Aorta (tissue), 5 donors: ENCODE measurements around the gene S100A7. TPM values are rescaled to one million over a fixed set of nuclear protein-coding genes. Genes with fewer than 3 reads are reported as not detected.

ENCODE experiments used
- ATAC-seq: fragments of 200-7000 bp; cut with Tn5 transposase; one replicate; pipeline ENCODE4 v1.9.1; 2022; ENCODE audit warnings: moderate library complexity; ENCODE audit not compliant: low FRiP score
- DNase-seq, 2 donors: peaks; one replicate each; pipeline ENCODE4 v3.0.0-alpha.2; 2020
- H3K27ac ChIP-seq, 2 donors: one replicate each; pipeline ENCODE4 v1.5.1; 2013; ENCODE audit warnings: low read length in 2 of 2, mild to moderate bottlenecking in 2 of 2, moderate library complexity in 2 of 2, control low read depth in 1 of 2, inconsistent platforms in 1 of 2, low read depth in 1 of 2
- H3K27me3 ChIP-seq, 2 donors: one replicate each; pipeline ENCODE4 v1.6.1; 2013; ENCODE audit warnings: control low read depth in 1 of 2, low read length in 1 of 2, mild to moderate bottlenecking in 1 of 2, moderate library complexity in 1 of 2; ENCODE audit not compliant: insufficient read depth in 2 of 2, control insufficient read depth in 1 of 2
- H3K36me3 ChIP-seq, 2 donors: one replicate each; pipeline ENCODE4 v1.6.1; 2013; ENCODE audit warnings: control low read depth in 1 of 2, low read length in 1 of 2, mild to moderate bottlenecking in 1 of 2; ENCODE audit not compliant: insufficient read depth in 2 of 2, control insufficient read depth in 1 of 2
- H3K4me1 ChIP-seq, 2 donors: one replicate each; pipeline ENCODE4 v1.6.1; 2013; ENCODE audit warnings: low read length in 2 of 2, control low read depth in 1 of 2, mild to moderate bottlenecking in 1 of 2, moderate library complexity in 1 of 2; ENCODE audit not compliant: insufficient read depth in 2 of 2, control insufficient read depth in 1 of 2
- H3K4me3 ChIP-seq, 2 donors: one replicate each; pipeline ENCODE4 v1.5.1; 2013; ENCODE audit warnings: low read length in 2 of 2, control low read depth in 1 of 2, mild to moderate bottlenecking in 1 of 2
- H3K9me3 ChIP-seq: one replicate; pipeline ENCODE4 v1.6.1; 2013; ENCODE audit warnings: mild to moderate bottlenecking, low read length; ENCODE audit not compliant: control insufficient read depth
- WGBS, 2 donors: extraction: QIAGEN DNeasy Blood & Tissue Kit; methylation state at CpG; one replicate each; pipeline ENCODE4 v1.1.7; 2013; 5-methylcytosine and 5-hydroxymethylcytosine counted together
- intact Hi-C, 2 donors: fragments of 100-400 bp; cut with DNase I; formaldehyde crosslinking; loops; one replicate each; pipeline versions ENCODE4 v1.14.2 to v1.15.0; 2022
- polyA plus RNA-seq, 2 donors: library from polyadenylated mRNA; stranded (reverse); fragments of 200-250 nt; gene quantifications; one replicate each; pipeline ENCODE4 v1.2.3, GENCODE V29; 2013
- total RNA-seq, 2 donors: library from RNA; stranded (reverse); fragmentation: NEBNext Ultra II Directional; extraction: Animal tissue kit (Norgen Biotek cat#: 25700); gene quantifications; one replicate each; pipeline ENCODE4 v1.2.1, GENCODE V29; 2021
- donor health status: healthy with polysubstance abuse.
- donor health status: Bipolar disorder and iron deficiency.
- donor health status: DM: no; HTN: no; CAD: no.
- donor health status: DM: no; HTN: no; CAD: no.
- donor health status: DM: yes; HTN: yes; CAD: no.

Gene S100A7
- total and polyA plus RNA-seq, 4 donors: not detected

DNA sequence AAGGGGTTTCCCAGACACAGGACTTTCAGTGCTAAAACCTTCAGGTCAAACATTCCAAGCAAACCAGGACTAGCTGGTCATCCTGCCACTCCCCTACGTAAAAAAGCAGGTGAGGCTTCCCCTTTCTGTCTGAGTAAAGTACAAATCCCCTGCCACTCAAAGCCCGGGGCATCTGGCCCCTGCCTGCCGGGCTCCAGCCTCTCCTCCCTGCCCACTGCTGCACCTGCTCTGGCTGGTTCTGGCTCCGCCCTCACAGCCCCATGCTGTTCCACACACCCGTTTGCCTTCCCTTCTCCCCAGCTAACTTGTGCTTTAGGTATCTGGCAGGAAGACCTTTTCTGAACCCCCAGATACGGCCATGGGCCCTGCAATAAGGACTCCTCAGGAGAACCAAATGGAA is 23.3 kb upstream of the S100A7 start:
- intact Hi-C loops: no loop called here
- Histone ChIP-seq H3K9me3 (no peaks in the 10 kb centered on the region), H3K27ac (no peak overlapping the region), H3K4me1 (no peaks in the 10 kb centered on the region), H3K27me3 (no peaks in the 10 kb centered on the region), H3K36me3 (no peaks in the 10 kb centered on the region), H3K4me3 (no peak overlapping the region)
- 72 to 87% methylated on average over 6 of the region's 6 CpGs for WGBS, 2 donors
- ATAC-seq (no peak), DNase-seq (no peak)

DNA sequence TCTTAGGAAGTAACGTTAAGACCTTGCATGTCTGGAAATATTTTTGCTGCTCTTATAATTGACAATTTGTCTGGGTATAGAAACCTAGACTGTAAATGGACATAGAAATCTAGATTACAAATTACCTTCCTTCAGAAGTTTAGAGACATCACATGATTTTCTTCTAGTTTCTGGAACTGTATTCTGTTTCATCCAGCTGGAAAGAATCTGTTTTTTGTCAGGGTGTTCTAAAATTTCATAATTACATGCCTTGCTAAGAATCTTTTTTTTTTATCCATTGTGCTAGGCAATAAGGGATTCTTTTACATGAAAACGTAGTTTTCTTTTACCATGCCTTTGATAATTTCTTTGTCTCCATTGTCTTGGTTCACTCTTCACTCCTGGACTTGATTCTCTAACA is 20.7 kb upstream of the S100A7 start:
- DNase-seq (no peak), ATAC-seq (no peak)
- no peaks in the 10 kb centered on the region for H3K27me3 ChIP-seq
- no peaks in the 10 kb centered on the region for H3K9me3 ChIP-seq
- intact Hi-C loops: no loop called here
- WGBS, 2 donors: 8 to 17% methylated on average over 2 of the region's 2 CpGs
- H3K27ac ChIP-seq: no peak overlapping the region
- no peak overlapping the region for H3K4me3 ChIP-seq
- H3K4me1 ChIP-seq: no peaks in the 10 kb centered on the region
- no peaks in the 10 kb centered on the region for H3K36me3 ChIP-seq

DNA sequence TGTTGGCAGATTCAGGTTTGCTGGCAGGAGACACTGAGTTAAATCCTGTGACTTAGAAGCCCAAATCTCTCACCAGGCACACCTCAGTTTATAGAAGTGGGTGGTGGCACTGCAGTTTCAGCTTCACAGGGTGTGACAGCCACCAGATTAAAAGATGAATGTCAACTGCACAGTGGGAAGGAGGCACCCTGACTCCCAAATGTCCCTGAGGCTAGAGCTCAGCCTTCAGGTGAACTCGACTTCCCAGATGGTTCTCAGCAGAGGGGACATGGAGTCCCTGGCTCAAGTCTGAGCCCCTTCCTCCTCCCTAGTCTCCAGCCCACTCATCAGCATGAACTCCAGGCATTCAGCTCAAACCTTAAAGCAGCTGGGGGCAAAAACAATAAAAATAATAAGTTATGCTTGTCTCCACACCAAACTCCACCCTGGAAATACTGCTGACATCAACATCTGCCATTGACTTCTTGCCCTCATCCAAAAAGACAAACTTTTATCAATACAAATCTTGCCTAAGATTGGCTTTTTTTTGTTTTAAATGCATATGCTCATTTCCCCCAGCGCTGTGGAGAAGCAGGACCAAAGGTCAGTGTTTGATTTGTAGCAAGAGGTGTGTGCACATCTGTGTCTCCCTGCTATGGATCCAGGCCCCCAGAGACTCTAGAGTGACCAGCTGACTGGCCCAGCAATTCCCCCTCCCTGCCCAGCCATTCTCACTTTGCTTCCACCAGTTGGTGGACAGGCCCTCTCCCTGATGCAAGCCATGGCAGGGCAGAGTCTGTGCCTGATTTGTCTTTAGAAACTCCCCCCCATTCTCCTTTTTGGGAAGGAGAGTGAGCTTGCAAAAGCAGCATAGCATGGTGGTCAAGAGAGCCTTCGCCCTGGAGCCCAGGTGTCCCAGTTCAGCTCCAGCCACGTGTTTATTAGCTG is 18.5 kb upstream of the S100A7 start:
- WGBS, 2 donors: 83 to 84% methylated on average over 4 of the region's 4 CpGs
- DNase-seq (no peak), ATAC-seq (no peak)
- H3K36me3 ChIP-seq: no peaks in the 10 kb centered on the region
- H3K4me1 ChIP-seq: no peaks in the 10 kb centered on the region
- H3K9me3 ChIP-seq: no peaks in the 10 kb centered on the region
- no peak overlapping the region for H3K27ac ChIP-seq
- H3K4me3 ChIP-seq: no peak overlapping the region
- H3K27me3 ChIP-seq: no peaks in the 10 kb centered on the region
- intact Hi-C loops: no loop called here

DNA sequence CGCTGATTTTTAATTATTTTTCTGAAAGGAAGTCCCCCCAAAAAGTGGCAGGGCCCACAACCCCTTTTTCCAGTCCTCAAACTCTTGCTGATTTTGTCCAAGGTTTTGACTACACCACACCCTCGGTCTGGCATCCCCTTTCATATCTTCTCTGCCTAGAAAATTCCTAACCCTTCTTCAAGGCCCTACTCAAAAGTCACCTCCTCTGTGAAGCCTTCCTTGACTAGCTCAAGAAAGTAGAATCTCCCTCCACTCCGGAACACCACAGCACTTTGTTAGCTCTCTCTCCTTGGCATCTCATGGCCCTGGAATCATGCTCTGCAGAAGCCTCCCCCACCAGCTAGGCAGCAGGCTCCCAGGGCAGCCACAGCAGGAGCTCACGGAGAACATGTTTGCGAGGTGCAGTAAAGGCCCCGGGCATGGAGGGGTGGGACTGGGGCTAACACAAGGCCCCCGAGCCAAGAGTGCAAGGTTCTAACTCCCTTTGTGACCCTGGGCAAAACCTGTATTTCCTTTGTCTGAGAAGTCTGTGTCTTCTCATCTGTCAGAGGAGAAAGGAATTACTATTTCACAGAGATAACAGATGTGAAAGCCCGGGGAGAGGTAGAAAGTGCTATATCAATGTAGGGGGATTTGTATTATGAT is 17.7 kb upstream of the S100A7 start:
- Histone ChIP-seq H3K27ac (no peak overlapping the region), H3K9me3 (no peaks in the 10 kb centered on the region), H3K36me3 (no peaks in the 10 kb centered on the region), H3K4me3 (no peak overlapping the region), H3K4me1 (no peaks in the 10 kb centered on the region), H3K27me3 (no peaks in the 10 kb centered on the region)
- no peak for DNase-seq
- intact Hi-C loops: no loop called here
- WGBS, 2 donors: 53 to 60% methylated on average over 8 of the region's 8 CpGs
- no peak for ATAC-seq

DNA sequence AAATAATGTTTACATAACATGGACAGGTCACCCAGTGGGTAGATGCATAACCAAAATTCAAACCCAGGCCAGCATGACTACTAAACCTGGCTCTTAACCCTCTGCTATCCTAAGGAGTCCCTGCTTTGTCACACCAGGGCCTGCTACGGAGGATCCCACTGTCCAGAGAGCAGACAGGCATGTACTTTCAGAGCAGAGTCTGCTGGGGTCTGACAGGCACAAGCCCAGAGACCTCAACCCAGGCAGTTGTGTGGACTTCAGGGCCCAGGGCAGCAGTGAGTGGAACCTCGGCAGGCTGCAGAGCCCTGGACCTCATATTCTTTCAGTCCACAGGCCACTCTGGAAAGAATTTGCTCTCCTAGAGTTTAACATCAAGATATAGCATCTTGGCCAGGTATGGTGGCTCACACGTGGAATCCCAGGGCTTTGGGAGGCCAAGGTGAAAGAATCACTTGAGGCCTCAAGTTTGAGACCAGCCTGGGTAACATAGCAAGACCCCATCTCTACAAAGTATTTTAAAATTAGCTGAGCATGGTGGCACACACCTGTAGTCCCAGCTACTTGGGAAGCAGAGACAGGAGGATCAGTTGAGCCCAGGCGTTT is 16.1 kb upstream of the S100A7 start:
- Histone ChIP-seq H3K4me1 (no peaks in the 10 kb centered on the region), H3K27me3 (no peaks in the 10 kb centered on the region), H3K36me3 (no peaks in the 10 kb centered on the region), H3K9me3 (no peaks in the 10 kb centered on the region), H3K4me3 (no peak overlapping the region), H3K27ac (no peak overlapping the region)
- ATAC-seq (no peak), DNase-seq (no peak)
- intact Hi-C loops: no loop called here
- 96 to 98% methylated on average over 4 of the region's 4 CpGs for WGBS, 2 donors

DNA sequence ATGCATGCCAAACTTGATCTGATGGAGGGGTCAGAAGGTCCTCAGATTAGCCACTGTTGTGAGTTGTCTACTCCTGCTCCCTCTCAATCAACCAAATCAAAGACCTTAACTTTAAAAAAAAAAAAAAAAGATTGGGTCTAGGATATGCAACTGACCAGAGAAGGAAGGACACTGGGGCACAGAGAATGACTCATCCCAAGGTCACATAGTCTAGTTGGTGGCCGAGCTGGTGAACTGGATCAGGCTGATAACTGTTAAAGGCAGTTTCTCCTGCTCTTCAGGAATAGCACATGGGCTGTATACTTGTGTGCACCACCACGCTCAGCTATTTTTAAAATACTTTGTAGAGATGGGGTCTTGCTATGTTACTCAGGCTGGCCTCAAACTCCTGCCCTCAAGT is 14.8 kb upstream of the S100A7 start:
- no peaks in the 10 kb centered on the region for H3K9me3 ChIP-seq
- no peak overlapping the region for H3K4me3 ChIP-seq
- WGBS, 2 donors: 94 to 96% methylated on average over 2 of the region's 2 CpGs
- H3K27ac ChIP-seq: no peak overlapping the region
- no peaks in the 10 kb centered on the region for H3K27me3 ChIP-seq
- DNase-seq: no peak
- no peaks in the 10 kb centered on the region for H3K4me1 ChIP-seq
- ATAC-seq: no peak
- H3K36me3 ChIP-seq: no peaks in the 10 kb centered on the region
- intact Hi-C loops: no loop called here

DNA sequence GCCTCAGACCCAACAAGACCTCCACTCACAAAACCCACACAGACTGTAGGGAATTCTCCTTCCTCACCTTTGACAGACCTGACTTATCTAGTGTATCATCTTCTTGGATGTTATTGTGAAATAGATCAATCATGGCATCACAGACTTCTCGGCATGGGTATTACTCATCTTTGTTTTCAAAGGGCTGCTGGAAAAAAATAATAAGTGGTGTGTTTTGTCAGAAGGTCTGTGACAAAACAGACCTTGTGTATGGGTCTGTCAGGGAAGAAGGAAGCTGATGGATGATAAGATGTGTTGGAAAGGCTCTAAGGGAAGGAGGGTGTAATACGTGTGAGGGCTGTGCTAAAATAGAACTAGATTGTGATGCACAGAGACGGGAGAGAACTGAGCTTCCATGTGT is 13.9 kb upstream of the S100A7 start:
- no peaks in the 10 kb centered on the region for H3K27me3 ChIP-seq
- no peaks in the 10 kb centered on the region for H3K9me3 ChIP-seq
- ATAC-seq (no peak), DNase-seq (no peak)
- no peak overlapping the region for H3K27ac ChIP-seq
- H3K36me3 ChIP-seq: no peaks in the 10 kb centered on the region
- no peak overlapping the region for H3K4me3 ChIP-seq
- H3K4me1 ChIP-seq: no peaks in the 10 kb centered on the region
- intact Hi-C loops: no loop called here
- 72 to 73% methylated on average over 3 of the region's 3 CpGs for WGBS, 2 donors

DNA sequence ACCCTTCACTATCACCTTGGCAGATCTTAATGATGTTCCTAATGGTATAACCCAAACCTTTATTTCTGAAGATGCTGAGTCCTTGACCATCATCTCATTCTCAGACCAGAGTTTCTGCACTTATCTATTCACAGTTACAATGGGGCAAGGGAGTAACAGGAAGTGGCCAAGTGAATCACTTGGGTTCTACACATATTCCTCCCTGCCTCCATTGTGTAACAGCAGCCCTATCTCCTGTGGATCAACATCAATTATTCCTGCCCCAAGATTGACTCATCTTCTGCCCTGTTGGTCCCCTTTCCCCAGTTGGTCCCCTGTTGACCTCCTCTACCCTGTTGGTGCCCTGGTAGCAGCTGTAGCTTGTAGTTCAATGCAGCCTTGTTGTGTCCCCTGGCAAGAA is 10.3 kb upstream of the S100A7 start:
- Histone ChIP-seq H3K9me3 (no peaks in the 10 kb centered on the region), H3K4me3 (no peak overlapping the region), H3K27me3 (no peaks in the 10 kb centered on the region), H3K4me1 (no peaks in the 10 kb centered on the region), H3K27ac (no peak overlapping the region), H3K36me3 (no peaks in the 10 kb centered on the region)
- intact Hi-C loops: no loop called here
- DNase-seq (no peak), ATAC-seq (no peak)
